ENCODE results near the gene COA3.

COA3 gene

GRCh38 chr17:42798383-42799380 is at the start of gene COA3, which contains the start of gene CNTD1:
Gene COA3 (minus strand): TSS chr17:42798704. CDS start chr17:42798681, 23 bp downstream.
Gene CNTD1 (plus strand): TSS chr17:42798861. CDS start chr17:42799068, 207 bp downstream.
- peak; percentile 93 for DNase-seq

GRCh38 chr17:42848093-42848492 is 49.6 kb upstream of the COA3 start:
- no peak for DNase-seq

- no peak for DNase-seq
Measured at GRCh38 chr17:42846594-42847280, 48.2 kb upstream of the COA3 start.

- DNase-seq: peak; percentile 72
Measured at GRCh38 chr17:42845918-42846593, 47.6 kb upstream of the COA3 start.

GRCh38 chr17:42845556-42845917 is 47.0 kb upstream of the COA3 start:
- no peak for DNase-seq

- no peak for DNase-seq
Measured at GRCh38 chr17:42844761-42845555, 46.5 kb upstream of the COA3 start.

GRCh38 chr17:42844271-42844670 is 45.8 kb upstream of the COA3 start, which contains the start of gene AOC2:
Gene AOC2 (plus strand): TSS chr17:42844580. CDS start chr17:42844627, 47 bp downstream.
- DNase-seq: no peak

GRCh38 chr17:42843358-42843934 is 44.9 kb upstream of the COA3 start:
- peak; percentile 16 for DNase-seq

- DNase-seq: no peak
Measured at GRCh38 chr17:42841975-42842685, 43.6 kb upstream of the COA3 start.

GRCh38 chr17:42835732-42836131 is 37.2 kb upstream of the COA3 start:
- DNase-seq: no peak

GRCh38 chr17:42833767-42834422 is 35.4 kb upstream of the COA3 start:
- DNase-seq: no peak

GRCh38 chr17:42832934-42833766 is 34.6 kb upstream of the COA3 start, which contains the start of gene PSME3:
Gene PSME3 (plus strand): TSS chr17:42833397. CDS start chr17:42833632, 235 bp downstream.
- peak; percentile 94 for DNase-seq

- no peak for DNase-seq
Measured at GRCh38 chr17:42832213-42832933, 33.9 kb upstream of the COA3 start.

GRCh38 chr17:42830971-42831370 is 32.5 kb upstream of the COA3 start:
- no peak for DNase-seq

GRCh38 chr17:42827472-42827871 is 29.0 kb upstream of the COA3 start:
- DNase-seq: no peak

- DNase-seq: no peak
Measured at GRCh38 chr17:42821176-42821575, 22.7 kb upstream of the COA3 start.

GRCh38 chr17:42819939-42820535 is 21.5 kb upstream of the COA3 start:
- DNase-seq: peak; percentile 76

GRCh38 chr17:42818379-42818778 is 19.9 kb upstream of the COA3 start:
- DNase-seq: no peak

Data from activated CD4-positive, alpha-beta T cell treated with anti-CD3 and anti-CD28 coated beads, Interleukin-2, Interleukin-6, amounts not matched to agents 100 ng/mL and 50 ng/mL, durations not matched to agents 16 hours and 8 hours (primary cell).